NCI-H146 (cell line): ENCODE measurements around the gene ROBO2.

Experiments
- DNase-seq: peaks from one replicate; lab custom pipeline; 2025; lab: John Stamatoyannopoulos, UW

Gene ROBO2

DNA sequence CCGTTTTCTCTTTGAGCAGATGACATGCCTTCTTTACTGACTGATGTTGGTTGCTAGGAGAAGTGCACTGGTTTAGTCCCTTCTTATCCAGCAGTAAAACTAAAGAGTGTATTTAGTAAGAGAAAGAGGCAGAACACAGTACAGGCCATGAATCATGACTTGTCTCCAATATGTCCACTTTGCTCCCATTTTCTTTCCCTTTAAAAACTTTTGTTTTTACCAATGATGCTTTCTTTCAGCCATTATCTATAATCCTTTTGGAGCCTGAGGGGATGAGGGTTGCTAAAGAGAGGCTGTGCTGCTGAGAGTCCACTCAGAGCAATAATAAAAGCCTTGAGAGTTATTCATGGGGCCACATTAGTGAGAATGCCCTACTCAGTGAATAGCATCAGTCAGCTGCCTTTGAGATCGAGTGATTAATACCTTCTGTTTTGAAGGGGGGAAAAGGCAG, 12.2 kb downstream of the ROBO2 start:
- DNase-seq: peak; percentile 37

DNA sequence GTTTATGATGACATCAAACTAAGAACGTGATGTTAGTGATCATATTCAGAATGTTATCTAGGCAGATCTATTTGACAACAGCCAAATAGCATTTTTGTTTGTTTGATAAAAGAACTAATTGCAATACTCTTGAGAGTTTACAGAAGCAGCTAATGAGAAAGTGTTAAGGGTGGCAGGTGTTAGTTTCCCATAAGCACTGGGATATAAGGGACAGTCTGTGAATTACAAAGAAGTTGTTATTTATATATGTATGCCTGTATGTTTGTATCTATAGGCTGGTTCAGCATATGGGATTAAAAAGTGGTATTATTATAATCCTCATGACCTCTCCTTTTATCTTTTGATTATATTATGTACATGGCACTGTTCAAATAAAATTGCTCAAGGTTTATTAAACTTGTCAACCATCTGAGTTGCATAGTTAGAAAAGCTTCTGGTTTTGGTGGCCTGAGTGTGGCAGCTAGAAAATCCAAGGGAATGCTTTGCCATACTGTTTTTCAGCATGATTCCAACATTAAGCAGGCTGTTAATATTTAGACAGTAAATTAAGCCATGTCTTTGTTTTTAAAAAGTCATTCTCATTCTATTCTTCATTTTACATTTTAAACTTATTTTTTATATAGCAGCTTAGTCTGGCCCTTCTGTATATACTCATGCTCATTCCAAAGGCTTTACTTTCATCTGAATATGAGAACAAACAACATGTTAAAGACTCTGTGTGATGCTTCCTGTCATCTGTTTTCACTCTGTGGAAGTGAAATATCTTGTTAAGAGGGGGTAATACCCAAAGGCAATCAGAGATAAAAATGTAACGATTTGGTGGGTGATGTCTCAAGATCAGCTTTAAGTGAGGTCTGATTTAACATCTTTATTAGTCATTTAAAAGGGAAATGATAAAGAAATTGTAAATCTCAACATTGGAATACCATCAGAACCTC, 13.1 kb downstream of the ROBO2 start:
- no peak for DNase-seq

DNA sequence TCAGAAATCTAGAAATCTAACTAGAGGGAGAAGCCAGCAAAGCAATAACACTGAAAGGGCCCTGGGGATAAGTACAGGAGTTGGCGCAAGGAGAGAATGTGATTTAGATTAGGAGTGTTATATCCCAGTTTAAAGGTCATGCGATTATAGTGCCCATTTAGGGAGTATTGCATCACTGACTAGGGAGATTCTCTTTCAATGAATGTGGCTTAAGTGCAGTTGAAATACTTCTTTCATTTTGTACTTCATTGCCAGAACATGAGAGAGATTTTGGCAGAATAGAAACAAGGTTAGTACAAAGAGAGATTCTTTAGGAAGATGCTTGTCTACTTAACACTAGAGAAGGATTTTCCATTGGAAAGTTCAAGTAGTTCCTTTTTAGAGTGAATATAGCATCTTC, 13.9 kb downstream of the ROBO2 start:
- DNase-seq: peak; percentile 2

DNA sequence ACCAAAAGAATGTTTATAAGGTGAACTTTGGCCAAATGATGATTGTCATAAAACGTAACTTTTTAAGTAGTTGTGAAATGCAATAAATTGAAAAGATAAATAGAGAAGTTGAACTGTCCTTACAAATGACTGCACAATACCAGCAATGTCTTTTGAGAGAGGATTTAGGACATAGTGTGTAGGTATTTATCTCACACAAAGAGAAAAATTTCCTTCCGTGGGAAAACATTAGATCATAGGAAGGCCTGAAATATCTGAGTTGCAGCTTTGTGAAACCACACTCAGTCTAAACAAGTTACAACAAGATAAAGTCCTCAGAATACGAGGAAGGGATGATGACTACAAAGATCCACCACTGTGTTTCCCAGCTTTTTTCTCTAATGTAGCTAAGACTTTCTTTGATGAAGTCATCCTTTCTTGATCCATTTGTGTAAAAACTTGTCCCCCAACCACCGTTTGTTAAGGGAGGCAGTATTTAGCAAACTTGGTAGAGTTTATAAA, 16.0 kb downstream of the ROBO2 start:
- no peak for DNase-seq

DNA sequence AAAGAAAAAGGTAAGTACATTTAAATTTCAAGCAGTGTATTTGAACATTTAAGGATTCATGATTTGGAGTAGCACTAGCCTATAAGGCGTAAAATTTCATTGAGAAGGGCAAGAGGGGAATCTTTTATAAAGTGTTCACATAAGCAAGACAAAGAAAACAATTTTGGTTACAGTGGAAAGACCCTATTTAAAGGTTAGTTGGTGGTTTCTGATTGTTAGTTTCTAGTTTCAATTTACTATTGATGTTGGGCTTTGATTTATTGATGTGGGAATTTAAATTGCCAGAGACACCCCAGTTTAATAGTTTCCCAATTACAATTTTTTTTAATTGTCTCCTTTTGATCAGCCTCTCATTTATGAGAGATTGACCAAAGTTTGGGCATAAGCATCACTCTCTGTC, 19.5 kb downstream of the ROBO2 start:
- DNase-seq: no peak

DNA sequence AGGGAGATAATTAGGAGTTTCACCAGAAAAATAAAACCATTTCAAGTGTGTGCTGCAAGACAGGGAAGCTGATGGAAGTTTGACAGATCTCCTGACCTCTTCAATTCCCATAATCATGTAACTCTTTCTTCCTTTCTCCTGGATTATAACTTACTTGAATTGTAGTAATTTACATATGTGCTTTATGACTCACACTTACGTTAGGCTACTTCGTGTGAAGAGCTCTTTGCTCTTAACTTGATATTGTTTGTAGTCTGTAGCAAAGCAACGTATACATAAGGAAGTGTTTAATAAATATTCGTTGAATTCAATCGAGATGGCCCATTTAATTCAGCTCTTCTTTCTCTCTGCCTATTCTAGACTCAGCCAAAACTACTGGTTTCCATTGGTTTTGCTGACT, 23.5 kb downstream of the ROBO2 start:
- no peak for DNase-seq

DNA sequence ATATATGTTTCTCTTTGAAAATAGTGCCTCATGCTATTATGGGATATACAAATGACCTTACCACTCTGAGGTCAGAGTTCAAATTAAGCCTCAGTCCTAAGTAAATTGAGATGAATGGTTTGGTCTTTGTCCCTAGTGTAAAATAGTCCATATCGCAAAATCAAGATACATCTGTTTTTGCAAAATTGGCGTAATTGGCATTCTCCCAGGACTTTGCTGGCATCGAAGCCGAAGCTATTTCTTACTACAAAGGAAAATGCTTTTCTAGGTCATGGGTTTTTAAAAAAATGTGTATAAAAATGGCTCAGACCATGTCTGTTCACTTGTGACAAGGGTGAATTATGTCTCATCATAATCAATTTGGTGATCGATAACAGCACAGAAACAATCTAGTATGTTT, 25.9 kb downstream of the ROBO2 start:
- no peak for DNase-seq

DNA sequence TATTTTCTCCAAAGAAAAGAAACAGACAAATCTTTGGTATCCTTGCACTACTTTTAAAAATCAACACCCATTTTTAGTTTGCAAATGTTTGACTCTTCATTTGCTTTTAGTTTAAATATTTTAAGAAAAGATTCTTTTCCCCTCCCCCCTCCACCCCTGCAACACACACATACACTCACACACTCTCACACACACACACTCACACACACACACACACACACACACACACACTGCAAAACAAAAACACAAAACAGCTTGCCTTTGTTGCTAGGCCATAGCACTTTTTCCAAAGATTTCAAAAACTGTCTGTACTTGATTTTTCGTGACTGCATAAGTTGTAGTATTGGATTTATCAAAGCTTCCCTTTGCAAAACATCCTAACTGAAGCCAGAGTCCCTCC, 26.9 kb downstream of the ROBO2 start:
- DNase-seq: no peak

DNA sequence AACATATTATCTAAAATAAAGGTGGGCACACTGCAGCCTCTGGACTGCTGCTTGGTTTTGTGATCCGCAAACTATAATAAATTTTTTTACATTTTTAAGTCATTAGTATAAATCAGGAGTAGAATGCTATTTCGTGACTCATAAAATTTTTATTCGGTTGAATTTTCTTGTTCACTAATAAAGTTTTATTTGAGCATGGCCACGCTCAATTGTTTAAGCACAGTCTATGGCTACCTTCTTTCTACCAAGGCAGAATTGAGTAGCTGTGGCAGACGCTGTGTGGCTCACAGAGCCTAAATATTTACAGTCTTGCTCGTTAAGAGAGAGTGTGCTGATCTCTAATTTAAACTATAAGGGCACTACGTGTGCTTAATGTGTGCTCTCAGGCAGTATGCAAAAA, 28.9 kb downstream of the ROBO2 start:
- no peak for DNase-seq

DNA sequence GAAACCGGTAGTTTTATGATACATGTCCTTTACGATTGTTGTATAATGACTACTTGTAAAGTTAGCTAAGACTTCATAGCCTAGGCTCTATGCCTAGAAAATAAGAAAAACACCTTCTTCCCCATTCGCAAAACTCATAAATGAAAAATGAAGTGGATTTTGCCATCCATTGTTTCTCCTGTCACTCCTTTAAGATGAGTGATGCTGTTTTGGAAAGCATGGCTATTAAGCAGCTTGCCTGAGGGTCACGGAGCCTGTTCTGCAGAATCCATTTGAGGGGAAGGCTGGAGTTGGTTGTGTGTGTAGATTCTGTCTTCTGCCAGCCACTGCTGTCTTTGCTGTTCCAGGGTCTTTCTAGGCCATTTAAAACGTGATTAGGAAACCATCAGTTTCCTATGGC, 31.5 kb downstream of the ROBO2 start:
- DNase-seq: no peak

DNA sequence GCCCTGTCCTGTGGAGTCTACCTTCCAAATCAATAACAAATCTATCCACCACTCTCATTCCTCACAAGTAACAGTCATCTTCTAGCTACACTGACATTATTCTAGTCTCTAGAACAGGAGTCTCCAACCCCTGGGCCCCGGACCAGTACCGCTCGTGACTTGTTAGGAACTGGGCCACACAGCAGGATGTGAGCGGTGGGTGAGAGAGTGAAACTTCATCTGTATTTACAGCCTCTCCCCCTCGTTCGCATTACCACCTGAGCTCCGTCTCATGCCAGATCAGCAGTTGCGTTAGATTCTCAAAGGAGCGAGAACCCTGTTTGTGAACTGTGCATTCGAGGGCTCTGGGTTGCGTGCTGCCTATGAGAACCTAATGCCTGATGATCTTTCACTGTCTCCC, 31.9 kb downstream of the ROBO2 start:
- DNase-seq: no peak

DNA sequence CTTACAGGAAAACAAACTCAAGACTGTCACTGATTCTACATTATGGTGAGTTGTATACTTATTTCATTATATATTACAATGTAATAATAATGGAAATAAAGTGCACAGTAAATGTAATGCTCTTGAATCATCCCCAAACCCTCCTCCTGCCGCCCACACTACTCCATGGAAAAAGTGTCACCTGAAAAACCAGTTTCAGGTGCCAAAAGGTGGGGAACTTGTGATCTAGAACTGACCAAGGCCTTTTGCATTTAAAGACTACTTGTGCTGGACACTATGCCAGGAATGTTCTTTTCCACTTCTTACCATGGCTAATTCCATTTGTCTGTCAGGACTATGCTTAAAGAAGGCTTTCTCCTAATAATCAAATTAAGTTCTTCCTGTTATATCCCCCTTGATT, 32.3 kb downstream of the ROBO2 start:
- DNase-seq: no peak

DNA sequence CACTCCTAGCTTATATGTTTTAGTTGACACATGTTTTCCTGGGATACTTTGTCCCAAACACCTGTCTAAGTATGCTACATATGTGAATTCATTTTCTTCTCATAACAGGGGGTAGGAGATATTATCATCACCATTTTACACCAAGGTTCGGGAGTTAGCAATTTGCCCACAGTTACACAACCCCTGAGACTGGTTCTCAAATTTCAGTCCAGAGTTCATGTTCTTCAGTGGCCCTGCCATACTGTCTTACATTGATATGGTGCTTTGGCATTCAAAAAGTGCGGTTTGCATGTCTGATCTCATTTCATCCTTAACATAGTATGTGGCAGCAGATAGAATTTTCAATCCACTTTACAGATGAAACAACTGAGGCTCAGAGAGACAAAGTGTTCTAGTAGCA, 38.4 kb downstream of the ROBO2 start:
- no peak for DNase-seq

DNA sequence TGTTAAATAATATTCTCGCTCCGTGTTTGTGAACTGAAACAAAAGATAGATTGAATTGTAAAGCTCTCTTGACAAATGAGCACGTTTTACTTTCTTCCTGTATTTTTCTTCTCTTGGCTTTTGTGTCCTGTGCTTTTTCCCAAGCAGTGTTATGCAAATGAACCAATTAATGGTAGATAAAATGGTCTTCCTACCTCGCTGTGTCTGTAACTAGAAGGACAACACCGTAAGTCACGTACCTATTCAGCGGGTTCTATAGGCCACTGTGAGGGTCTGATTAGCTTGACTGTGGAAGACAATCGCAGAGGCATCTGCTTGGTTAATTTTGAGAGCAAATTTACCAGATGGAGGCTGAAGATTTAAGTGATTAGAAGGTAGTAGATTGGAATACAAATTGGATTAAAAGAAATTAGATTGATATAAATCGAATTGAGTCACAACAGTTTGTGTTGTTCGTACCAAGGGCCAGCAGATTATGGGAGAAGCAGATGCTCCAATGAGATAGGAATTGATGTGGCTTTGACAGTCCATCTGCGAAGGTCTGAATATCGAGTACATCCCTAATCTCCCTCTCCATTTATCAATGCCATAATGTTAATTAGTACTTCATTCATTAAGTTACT, 40.2 kb downstream of the ROBO2 start:
- DNase-seq: peak; percentile 50

DNA sequence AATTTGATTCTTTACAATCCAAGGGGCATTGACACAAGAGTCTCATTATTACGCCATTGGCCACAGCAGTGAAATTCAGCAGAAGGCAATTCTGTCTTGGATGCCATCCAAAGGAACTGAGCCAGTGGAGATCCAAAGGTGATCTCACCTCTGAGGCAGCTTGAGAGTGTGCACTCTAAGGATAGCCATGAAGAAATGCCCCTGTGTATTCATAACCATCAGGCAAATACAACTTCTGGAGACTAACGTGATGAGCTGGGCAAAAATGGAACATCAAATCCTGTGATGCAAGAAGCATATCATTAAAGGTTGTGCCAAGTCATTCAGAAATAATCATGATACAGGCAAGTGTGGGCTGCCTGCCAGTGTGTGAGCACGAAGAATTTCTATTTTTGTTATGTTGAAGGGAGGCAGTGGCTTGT, 41.4 kb downstream of the ROBO2 start:
- peak; percentile 61 for DNase-seq

DNA sequence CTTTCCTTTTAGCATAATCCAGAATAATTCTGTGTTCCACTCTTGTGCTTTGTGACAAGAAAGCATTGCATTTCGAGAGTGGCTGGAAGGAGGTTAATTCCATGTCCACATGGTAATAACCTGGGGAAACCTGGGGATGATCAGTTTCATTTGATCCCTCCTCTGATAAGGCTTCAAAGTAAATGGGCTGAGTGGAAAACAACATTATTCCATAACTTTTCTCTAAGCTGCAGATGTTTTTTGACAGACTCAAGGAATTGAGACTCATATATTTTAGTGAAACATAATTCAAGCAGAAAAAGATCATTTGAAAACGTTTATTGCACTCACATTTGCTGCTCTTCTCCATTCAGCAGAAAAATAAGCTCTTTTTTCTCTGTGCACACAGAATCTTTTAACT, 44.6 kb downstream of the ROBO2 start:
- DNase-seq: no peak

DNA sequence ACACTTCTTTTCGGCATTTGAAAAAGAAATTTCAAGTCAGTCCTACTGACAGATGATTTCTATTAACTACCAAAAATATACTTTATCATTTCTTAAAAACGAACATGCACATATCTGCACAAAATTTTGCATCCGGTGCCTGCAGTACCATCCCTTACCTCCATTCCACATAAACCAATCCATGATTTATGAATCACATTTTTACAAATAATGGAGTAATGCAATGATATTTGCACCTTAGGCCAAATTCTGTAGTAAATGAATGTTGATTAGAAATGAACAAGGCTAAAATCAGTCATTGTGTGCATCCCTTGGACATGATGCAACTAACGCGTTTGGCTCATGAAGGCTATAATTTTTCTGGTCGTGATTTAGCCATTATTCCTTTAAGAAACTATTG, 46.5 kb downstream of the ROBO2 start:
- no peak for DNase-seq

DNA sequence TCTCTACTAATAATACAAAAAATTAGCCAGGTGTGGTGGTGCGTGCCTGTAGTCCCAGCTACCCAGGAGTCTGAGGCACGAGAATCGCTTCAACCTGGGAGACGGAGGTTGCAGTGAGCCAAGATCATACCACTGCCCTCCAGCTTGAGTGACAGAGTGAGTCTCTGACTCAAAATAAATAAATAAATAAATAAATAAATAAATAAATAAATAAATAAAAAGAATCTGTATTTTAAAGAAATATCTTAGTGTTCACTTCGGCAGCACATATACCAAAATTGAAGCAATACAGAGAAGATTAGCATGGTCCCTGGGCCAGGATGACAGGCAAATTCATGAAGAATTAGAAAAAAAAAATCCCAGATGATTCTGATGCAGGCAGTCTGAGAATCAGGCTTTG, 51.9 kb downstream of the ROBO2 start:
- no peak for DNase-seq

DNA sequence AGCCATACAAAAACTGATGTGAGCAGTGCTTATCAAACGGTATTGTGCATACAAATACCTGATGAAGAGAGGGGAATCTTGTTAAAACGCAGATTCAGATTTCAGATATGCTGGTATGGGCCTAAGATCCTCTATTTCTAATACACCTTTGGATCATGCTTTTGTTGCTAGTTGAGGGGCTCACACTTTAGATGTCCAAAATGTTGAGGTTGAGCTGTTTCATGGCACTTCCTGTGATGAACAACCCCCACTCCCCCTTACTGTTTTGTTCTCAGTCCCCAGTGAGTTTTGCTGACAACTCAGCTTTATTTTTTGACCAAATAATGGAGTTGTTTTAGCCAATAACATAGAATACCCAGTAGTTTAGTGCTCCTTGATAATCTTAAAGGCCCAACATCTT, 53.2 kb downstream of the ROBO2 start:
- no peak for DNase-seq

DNA sequence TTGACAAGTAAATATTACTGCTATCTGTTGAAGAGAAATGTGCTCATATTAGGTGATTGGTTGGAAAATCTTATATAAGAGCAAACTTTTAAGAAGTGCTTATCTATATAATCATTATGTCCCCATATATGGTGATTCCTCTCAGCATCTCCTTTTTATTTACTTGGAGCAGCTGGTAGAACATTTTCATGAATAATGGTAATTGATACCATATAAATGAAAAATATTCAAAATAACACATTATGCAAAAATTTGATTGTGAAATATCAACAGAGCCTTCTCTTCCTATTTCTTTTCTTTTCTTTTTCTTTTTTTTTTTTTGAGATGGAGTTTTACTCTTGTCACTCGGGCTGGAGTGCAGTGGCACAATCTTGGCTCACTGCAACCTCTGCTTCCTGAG, 56.2 kb downstream of the ROBO2 start:
- no peak for DNase-seq

DNA sequence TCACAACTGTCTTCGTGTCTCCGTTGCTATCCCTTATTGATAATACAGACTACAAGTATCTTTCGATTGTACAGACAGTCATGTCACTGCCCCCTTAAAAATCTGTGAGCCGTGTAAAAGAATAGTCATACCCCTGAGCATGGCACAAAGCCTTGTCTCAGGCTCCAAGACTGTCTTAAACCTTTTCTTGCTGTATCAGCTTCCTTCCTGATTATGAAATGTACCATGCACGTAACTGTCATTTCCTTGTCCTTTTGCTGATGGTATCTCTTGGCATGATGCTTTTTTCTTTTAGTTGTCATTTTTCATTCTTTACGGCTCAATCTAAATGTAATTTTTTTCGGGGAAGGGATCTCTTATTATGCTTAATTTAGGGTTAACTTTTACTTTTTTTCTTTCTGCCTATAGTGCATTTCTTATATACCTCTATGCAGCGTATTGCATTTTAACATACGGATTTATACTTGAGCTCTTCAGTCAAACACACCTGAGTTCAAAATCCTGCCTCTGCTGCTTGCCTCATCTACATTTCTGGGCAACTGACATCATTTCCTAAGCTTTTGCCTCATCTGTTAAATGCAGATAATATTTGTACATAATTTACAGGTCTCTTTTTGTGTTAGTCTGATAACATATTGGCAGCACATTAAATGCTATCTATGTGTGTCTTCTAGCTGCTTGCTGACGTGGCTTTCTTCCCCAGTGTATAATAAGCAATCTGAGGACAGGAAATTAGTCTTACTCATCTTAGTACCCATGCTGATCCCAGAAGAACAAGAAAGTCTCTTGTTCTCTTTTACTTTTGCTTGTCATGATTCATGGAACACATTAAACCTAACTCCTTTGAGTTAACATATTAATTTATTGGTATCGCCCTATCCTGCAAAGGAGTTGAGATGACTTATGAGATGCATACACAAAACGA, 57.3 kb downstream of the ROBO2 start:
- no peak for DNase-seq
